ENCODE measurements around the gene TCN1. TPM values are rescaled to one million over a fixed set of nuclear protein-coding genes. Genes with fewer than 3 reads are reported as not detected.

The TCN1 gene
- total and polyA plus RNA-seq, 2 of the 8 experiments (the other 6 are each of a cell fraction or from before 2014, with no cell fraction given) = not detected

DNA sequence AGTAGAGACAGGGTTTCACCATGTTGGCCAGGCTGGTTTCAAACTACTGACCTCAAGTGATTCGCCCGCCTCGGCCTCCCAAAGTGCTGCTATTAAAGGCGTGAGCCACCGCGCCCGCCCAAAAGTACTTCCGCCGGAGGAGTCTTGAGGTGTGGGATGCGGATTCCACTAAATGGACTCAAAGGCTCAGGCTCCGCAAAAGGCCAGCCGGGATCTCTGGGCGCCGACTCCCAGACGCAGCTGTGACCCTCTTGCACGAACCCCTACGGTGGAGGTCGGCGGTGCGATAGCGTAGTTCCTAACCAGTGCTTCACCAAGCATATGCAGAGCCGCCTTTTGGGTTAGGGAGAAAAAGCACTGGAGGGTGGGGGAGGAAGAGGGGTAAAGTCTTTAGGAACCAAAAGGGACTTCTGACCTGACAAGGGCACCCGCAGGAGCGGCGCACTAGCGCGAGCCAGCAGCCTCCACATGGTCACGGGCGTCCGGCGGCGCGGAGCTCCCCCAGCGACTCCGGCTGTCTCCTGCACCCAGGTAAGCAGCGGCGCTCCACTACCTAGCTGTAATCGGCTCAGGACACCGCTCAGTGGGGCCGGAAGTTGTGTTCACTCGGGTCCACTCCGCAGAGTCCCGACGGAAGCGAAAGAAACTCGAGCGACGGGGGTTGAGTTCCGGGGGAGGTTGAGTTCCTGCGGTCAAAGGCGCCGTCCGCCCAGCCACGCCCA is 55.9 kb downstream of the TCN1 start, which contains the start of gene MRPL16 (continued):
- TF ChIP-seq HDAC6 (IDR thresholded peaks at IDR 0.05; ENCODE audit: low read depth, low read length) (no peak), GTF2F1 (IDR thresholded peaks at IDR 0.05; ENCODE audit: borderline replicate concordance, low read depth, low read length) (peak; percentile 71; the same call in 1 of the 2 replicates), EZH2 (IDR thresholded peaks at IDR 0.05; ENCODE audit: low read depth, low read length, severe bottlenecking) (no peak), POLR2AphosphoS5 (IDR thresholded peaks at IDR 0.05; ENCODE audit: low read depth, low read length) (peak; percentile 94), JUND (IDR thresholded peaks at IDR 0.05; ENCODE audit: low read length) (0 out of 2 replicates have a peak, but pooled peaks have one; percentile 32), CBX8 (IDR thresholded peaks at IDR 0.05; ENCODE audit: borderline replicate concordance, low read depth, low read length) (no peak), EP300 (IDR thresholded peaks at IDR 0.05; ENCODE audit: borderline replicate concordance in 1 of 2, low read depth in 2 of 2, low read length in 2 of 2) (peak in 1 of 2 experiments; percentile 79; a peak in 1 of 3 replicates), YY1 (IDR thresholded peaks at IDR 0.05; ENCODE audit: low read depth, low read length) (peak; percentile 65; the same call in 1 of the 2 replicates), PHF8 (conservative IDR thresholded peaks at IDR 0.05; ENCODE audit: low read depth, low read length) (peak; percentile 73), SIRT6 (IDR thresholded peaks at IDR 0.05; ENCODE audit: low read length) (no peak), BCL11A (IDR thresholded peaks at IDR 0.05; ENCODE audit: low read depth in 2 of 2, low read length in 2 of 2) (no peak), EGR1 (IDR thresholded peaks at IDR 0.05; ENCODE audit: borderline replicate concordance, low read depth, low read length) (0 out of 2 replicates have a peak, but pooled peaks have one; percentile 44), KDM1A (IDR thresholded peaks at IDR 0.05; ENCODE audit: borderline replicate concordance, low read length) (no peak), GABPA (IDR thresholded peaks at IDR 0.05; ENCODE audit: borderline replicate concordance, insufficient read depth, low read length) (peak; percentile 100), RFX5 (IDR thresholded peaks at IDR 0.05; ENCODE audit: borderline replicate concordance, low read depth, low read length) (no peak), SP2 (IDR thresholded peaks at IDR 0.05; ENCODE audit: low read length) (no peak), POU5F1 (IDR thresholded peaks at IDR 0.05; ENCODE audit: low read depth, low read length) (no peak), ATF2 (IDR thresholded peaks at IDR 0.05; ENCODE audit: low read length) (no peak), SIX5 (IDR thresholded peaks at IDR 0.05; ENCODE audit: low read depth, low read length) (peak; percentile 34; the same call in 1 of the 2 replicates)
- TF ChIP-seq, protein P1, sequence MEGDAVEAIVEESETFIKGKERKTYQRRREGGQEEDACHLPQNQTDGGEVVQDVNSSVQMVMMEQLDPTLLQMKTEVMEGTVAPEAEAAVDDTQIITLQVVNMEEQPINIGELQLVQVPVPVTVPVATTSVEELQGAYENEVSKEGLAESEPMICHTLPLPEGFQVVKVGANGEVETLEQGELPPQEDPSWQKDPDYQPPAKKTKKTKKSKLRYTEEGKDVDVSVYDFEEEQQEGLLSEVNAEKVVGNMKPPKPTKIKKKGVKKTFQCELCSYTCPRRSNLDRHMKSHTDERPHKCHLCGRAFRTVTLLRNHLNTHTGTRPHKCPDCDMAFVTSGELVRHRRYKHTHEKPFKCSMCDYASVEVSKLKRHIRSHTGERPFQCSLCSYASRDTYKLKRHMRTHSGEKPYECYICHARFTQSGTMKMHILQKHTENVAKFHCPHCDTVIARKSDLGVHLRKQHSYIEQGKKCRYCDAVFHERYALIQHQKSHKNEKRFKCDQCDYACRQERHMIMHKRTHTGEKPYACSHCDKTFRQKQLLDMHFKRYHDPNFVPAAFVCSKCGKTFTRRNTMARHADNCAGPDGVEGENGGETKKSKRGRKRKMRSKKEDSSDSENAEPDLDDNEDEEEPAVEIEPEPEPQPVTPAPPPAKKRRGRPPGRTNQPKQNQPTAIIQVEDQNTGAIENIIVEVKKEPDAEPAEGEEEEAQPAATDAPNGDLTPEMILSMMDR (IDR thresholded peaks at IDR 0.05; ENCODE audit: control extremely low read depth in 1 of 3, insufficient read depth in 1 of 3, low read depth in 1 of 3, low read length in 3 of 3) = peak; percentile 22 to 31 (median 30); a peak in 3 of 4 replicates

Measured in H1 (cell line).